NB4 (cell line): ENCODE results near the gene UPK1B.

Experiments used
- CTCF ChIP-seq: IDR thresholded peaks from one replicate; pipeline ENCODE4 v1.5.1; 2012; ENCODE audit warnings: low read depth, low read length
- MYC ChIP-seq: IDR thresholded peaks from 2 replicates; pipeline ENCODE4 v1.6.1; 2011; ENCODE audit warnings: low read depth, low read length

GRCh38 chr3:119181765-119182164, 8.4 kb downstream of the UPK1B start:
- TF ChIP-seq MYC = no peak
- TF ChIP-seq CTCF = no peak
